ENCODE measurements around the gene TBATA.

The TBATA gene

GRCh38 chr10:70747192-70747965 is 37.8 kb downstream of the TBATA start:
- no peak for DNase-seq

GRCh38 chr10:70745555-70745954 is 39.6 kb downstream of the TBATA start:
- DNase-seq, result no peak

- no peak for DNase-seq
Observed at GRCh38 chr10:70744617-70745143, 40.5 kb downstream of the TBATA start.

GRCh38 chr10:70743879-70744278 is 41.3 kb downstream of the TBATA start:
- no peak for DNase-seq

GRCh38 chr10:70743430-70743788 is 41.8 kb downstream of the TBATA start:
- DNase-seq, result no peak

GRCh38 chr10:70742537-70743429 is 42.4 kb downstream of the TBATA start:
- peak in 15 of 51 donors; percentile 4 to 43 (median 14) for DNase-seq

- DNase-seq, result no peak
Observed at GRCh38 chr10:70740406-70741288, 44.5 kb downstream of the TBATA start.

GRCh38 chr10:70738761-70739121 is 46.4 kb downstream of the TBATA start:
- no peak for DNase-seq

GRCh38 chr10:70738006-70738760 is 47.0 kb downstream of the TBATA start:
- DNase-seq, result no peak

GRCh38 chr10:70737250-70737649 is 47.9 kb downstream of the TBATA start:
- no peak for DNase-seq

- DNase-seq, result no peak
Observed at GRCh38 chr10:70736525-70736924, 48.7 kb downstream of the TBATA start.

- DNase-seq, result no peak
Observed at GRCh38 chr10:70735161-70735560, 50.0 kb downstream of the TBATA start.

GRCh38 chr10:70733051-70733450 is 52.1 kb downstream of the TBATA start:
- DNase-seq, result no peak

GRCh38 chr10:70732569-70732968 is 52.6 kb downstream of the TBATA start:
- DNase-seq, result no peak

GRCh38 chr10:70730955-70731354 is 54.2 kb downstream of the TBATA start:
- DNase-seq, result no peak

GRCh38 chr10:70729763-70730357 is 55.3 kb downstream of the TBATA start:
- peak in 7 of 51 donors; percentile 6 to 18 (median 10) for DNase-seq

- DNase-seq, result no peak
Observed at GRCh38 chr10:70728328-70728727, 56.8 kb downstream of the TBATA start.

GRCh38 chr10:70726909-70727495 is 58.2 kb downstream of the TBATA start:
- peak in 39 of 51 donors; percentile 5 to 83 (median 47) for DNase-seq

GRCh38 chr10:70723771-70724170 is 61.4 kb downstream of the TBATA start:
- DNase-seq, result no peak

Measured in hypothalamus (tissue), 51 donors.